Measurements from ENCODE around the gene JAK1. TPM values are rescaled to one million over a fixed set of nuclear protein-coding genes. Genes with fewer than 3 reads are reported as not detected.

Gene JAK1
- total RNA-seq, 1 donor from 2014 or later, result 55.8 TPM

DNA sequence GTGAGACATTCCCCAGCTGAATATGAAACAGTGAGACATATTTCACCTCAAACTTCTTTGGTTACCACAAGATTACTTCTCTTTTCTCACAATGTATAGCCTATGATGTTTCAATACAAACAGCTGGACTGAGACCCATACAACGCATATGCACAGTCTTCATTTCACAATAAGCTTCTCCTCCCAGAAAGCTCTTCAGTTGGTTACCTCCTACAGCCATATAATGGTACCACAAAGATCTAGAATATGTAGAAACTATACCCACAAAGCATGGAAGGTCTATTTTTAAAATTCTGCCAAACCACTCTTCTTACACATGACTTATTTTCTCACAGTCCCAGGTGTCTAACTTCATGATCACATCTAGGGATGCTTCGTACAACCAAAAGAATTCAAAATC lies 70.8 kb downstream of the JAK1 start:
- Histone ChIP-seq H3K36me3 (ENCODE audit: control insufficient read depth, insufficient read depth, low read length) (no peaks in the 10 kb centered on the region), H3K27me3 (ENCODE audit: control insufficient read depth, insufficient read depth, low read length) (no peaks in the 10 kb centered on the region), H3K4me3 (ENCODE audit: low read depth, low read length) (no peak overlapping the region)
- no peak for FAIRE-seq
- DNase-seq (ENCODE audit: low read depth), result no peak
- TF ChIP-seq CTCF (IDR thresholded peaks at IDR 0.05; ENCODE audit: insufficient read depth, low read length, severe bottlenecking), result no peak

- no peaks in the 10 kb centered on the region for H3K36me3 ChIP-seq (ENCODE audit: control insufficient read depth, insufficient read depth, low read length)
- no peak for DNase-seq (ENCODE audit: low read depth)
- H3K4me3 ChIP-seq (ENCODE audit: low read depth, low read length), result no peak overlapping the region
- no peak for TF ChIP-seq CTCF (IDR thresholded peaks at IDR 0.05; ENCODE audit: insufficient read depth, low read length, severe bottlenecking)
- no peak for FAIRE-seq
- no peaks in the 10 kb centered on the region for H3K27me3 ChIP-seq (ENCODE audit: control insufficient read depth, insufficient read depth, low read length)
These were observed 71.7 kb downstream of the JAK1 start for GRCh38 chr1:64894438-64895196.

GRCh38 chr1:64893921-64894320 lies 72.4 kb downstream of the JAK1 start:
- no peak for DNase-seq (ENCODE audit: low read depth)
- Histone ChIP-seq H3K36me3 (ENCODE audit: control insufficient read depth, insufficient read depth, low read length) (no peaks in the 10 kb centered on the region), H3K27me3 (ENCODE audit: control insufficient read depth, insufficient read depth, low read length) (no peaks in the 10 kb centered on the region), H3K4me3 (ENCODE audit: low read depth, low read length) (no peak overlapping the region)
- FAIRE-seq, result no peak
- no peak for TF ChIP-seq CTCF (IDR thresholded peaks at IDR 0.05; ENCODE audit: insufficient read depth, low read length, severe bottlenecking)

- no peaks in the 10 kb centered on the region for H3K27me3 ChIP-seq (ENCODE audit: control insufficient read depth, insufficient read depth, low read length)
- TF ChIP-seq CTCF (IDR thresholded peaks at IDR 0.05; ENCODE audit: insufficient read depth, low read length, severe bottlenecking), result no peak
- no peak for DNase-seq (ENCODE audit: low read depth)
- FAIRE-seq, result no peak
- no peak overlapping the region for H3K4me3 ChIP-seq (ENCODE audit: low read depth, low read length)
- no peaks in the 10 kb centered on the region for H3K36me3 ChIP-seq (ENCODE audit: control insufficient read depth, insufficient read depth, low read length)
These were observed 73.5 kb downstream of the JAK1 start for GRCh38 chr1:64892576-64893573.

DNA sequence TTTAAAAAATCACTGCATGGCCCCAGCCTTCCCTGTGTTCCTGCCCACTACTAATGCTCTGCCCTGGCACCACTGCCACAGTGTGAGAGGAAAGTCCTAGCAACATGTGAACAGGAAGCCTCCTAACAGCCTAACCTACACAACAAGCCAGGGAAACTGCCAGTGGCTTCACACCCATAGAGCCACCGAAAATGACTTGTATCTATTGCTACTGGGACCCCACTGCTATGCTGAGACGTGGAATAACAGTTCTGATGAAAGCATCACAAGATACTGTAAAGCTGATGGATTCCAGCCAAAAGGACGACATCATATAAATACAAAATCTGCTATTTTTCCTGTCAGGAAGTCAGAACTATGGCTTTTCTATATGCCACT lies 74.9 kb downstream of the JAK1 start:
- Histone ChIP-seq H3K36me3 (ENCODE audit: control insufficient read depth, insufficient read depth, low read length) (no peaks in the 10 kb centered on the region), H3K27me3 (ENCODE audit: control insufficient read depth, insufficient read depth, low read length) (no peaks in the 10 kb centered on the region)
- FAIRE-seq, result no peak

More for the DNA sequence above, 74.9 kb downstream of the JAK1 start:
- DNase-seq (ENCODE audit: low read depth), result no peak
- no peak overlapping the region for H3K4me3 ChIP-seq (ENCODE audit: low read depth, low read length)
- no peak for TF ChIP-seq CTCF (IDR thresholded peaks at IDR 0.05; ENCODE audit: insufficient read depth, low read length, severe bottlenecking)

All from bronchial epithelial cell (primary cell).